Osteoblast (primary cell): ENCODE data around the gene NPSR1. TPM values are rescaled to one million over a fixed set of nuclear protein-coding genes. Genes with fewer than 3 reads are reported as not detected.

Experiments
- DNase-seq: peaks from one replicate; pipeline ENCODE4 v3.0.0; 2011; ENCODE audit warnings: low spot score, mixed read lengths; ENCODE audit not compliant: insufficient read length; ENCODE audit errors: missing footprints
- H2AFZ ChIP-seq: 2 replicates; pipeline ENCODE4 v1.6.0; 2011; ENCODE audit warnings: mild to moderate bottlenecking, low read length
- H3K27ac ChIP-seq: 2 replicates; pipeline ENCODE4 v1.5.1; 2011; ENCODE audit warnings: mild to moderate bottlenecking, low read depth, low read length, moderate library complexity
- H3K27me3 ChIP-seq: 2 replicates; pipeline ENCODE4 v1.6.0; 2012; ENCODE audit warnings: mild to moderate bottlenecking, control low read depth, inconsistent platforms, low read length, moderate library complexity; ENCODE audit not compliant: insufficient read depth
- H3K36me3 ChIP-seq: 2 replicates; pipeline ENCODE4 v1.5.1; 2011; ENCODE audit warnings: mild to moderate bottlenecking, low read length, control low read depth, moderate library complexity; ENCODE audit not compliant: insufficient read depth
- H3K4me1 ChIP-seq: 2 replicates; pipeline ENCODE4 v1.5.1; 2011; ENCODE audit warnings: mild to moderate bottlenecking, low read length, control low read depth, moderate library complexity; ENCODE audit not compliant: insufficient read depth
- H3K4me2 ChIP-seq: 2 replicates; pipeline ENCODE4 v1.6.0; 2011; ENCODE audit warnings: mild to moderate bottlenecking, low read length; ENCODE audit not compliant: insufficient read depth
- H3K4me3 ChIP-seq: fragments of 200-600 bp; sonication (generic); 3 replicates; pipeline ENCODE4 v1.5.1; 2012; ENCODE audit warnings: mild to moderate bottlenecking, low read length, inconsistent platforms; ENCODE audit not compliant: insufficient read depth
- H3K79me2 ChIP-seq: 2 replicates; pipeline ENCODE4 v1.6.0; 2012; ENCODE audit warnings: mild to moderate bottlenecking, low read length, control low read depth, inconsistent platforms; ENCODE audit not compliant: insufficient read depth
- H3K9me3 ChIP-seq: 2 replicates; pipeline ENCODE4 v1.5.1; 2011; ENCODE audit warnings: low read depth, low read length, control low read depth
- H4K20me1 ChIP-seq: 2 replicates; pipeline ENCODE4 v1.6.0; 2012; ENCODE audit warnings: mild to moderate bottlenecking, low read length, control low read depth; ENCODE audit not compliant: insufficient read depth
- total RNA-seq: library from RNA; depleted of rRNA; stranded (reverse); fragments of >200 nt; gene quantifications from 2 replicates; pipeline ENCODE4 v1.2.3, GENCODE V29; 2012
- TF ChIP-seq, protein P1 (sequence below): IDR thresholded peaks from 2 replicates; pipeline ENCODE4 v1.5.1; 2011; ENCODE audit warnings: mild to moderate bottlenecking, low read depth, low read length, moderate library complexity; ENCODE audit errors: extremely low read depth

Gene NPSR1
- total RNA-seq, 1 donor: not detected

DNA sequence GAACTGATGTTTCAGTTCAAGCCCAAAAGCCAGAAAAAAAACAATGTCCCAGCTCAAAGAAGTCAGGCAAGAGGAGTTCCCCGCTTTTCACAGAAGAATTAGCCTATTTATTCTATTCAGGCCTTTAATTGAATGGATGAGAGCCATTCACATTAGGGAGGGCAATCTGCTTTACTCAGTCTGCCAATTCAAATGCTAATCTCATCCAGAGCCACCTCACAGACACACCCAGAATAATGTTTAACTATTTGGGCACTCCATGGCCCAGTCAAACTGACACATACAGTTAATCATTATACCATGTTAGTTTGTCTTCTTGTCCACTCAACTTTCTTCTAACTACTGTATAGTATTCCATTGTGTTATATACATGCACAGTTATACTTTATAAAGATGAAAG, 2.6 kb upstream of the NPSR1 start:
- H3K27ac ChIP-seq: no peak overlapping the region
- no peak overlapping the region for H2AFZ ChIP-seq
- H3K4me1 ChIP-seq: no peaks in the 10 kb centered on the region
- no peak for DNase-seq
- H3K4me2 ChIP-seq: no peak overlapping the region
- H3K4me3 ChIP-seq: no peak overlapping the region
- no peaks in the 10 kb centered on the region for H3K79me2 ChIP-seq
- no peaks in the 10 kb centered on the region for H3K36me3 ChIP-seq
- no peaks in the 10 kb centered on the region for H3K27me3 ChIP-seq
- TF ChIP-seq, protein P1, sequence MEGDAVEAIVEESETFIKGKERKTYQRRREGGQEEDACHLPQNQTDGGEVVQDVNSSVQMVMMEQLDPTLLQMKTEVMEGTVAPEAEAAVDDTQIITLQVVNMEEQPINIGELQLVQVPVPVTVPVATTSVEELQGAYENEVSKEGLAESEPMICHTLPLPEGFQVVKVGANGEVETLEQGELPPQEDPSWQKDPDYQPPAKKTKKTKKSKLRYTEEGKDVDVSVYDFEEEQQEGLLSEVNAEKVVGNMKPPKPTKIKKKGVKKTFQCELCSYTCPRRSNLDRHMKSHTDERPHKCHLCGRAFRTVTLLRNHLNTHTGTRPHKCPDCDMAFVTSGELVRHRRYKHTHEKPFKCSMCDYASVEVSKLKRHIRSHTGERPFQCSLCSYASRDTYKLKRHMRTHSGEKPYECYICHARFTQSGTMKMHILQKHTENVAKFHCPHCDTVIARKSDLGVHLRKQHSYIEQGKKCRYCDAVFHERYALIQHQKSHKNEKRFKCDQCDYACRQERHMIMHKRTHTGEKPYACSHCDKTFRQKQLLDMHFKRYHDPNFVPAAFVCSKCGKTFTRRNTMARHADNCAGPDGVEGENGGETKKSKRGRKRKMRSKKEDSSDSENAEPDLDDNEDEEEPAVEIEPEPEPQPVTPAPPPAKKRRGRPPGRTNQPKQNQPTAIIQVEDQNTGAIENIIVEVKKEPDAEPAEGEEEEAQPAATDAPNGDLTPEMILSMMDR: no peak
- no peaks in the 10 kb centered on the region for H4K20me1 ChIP-seq
- no peaks in the 10 kb centered on the region for H3K9me3 ChIP-seq

DNA sequence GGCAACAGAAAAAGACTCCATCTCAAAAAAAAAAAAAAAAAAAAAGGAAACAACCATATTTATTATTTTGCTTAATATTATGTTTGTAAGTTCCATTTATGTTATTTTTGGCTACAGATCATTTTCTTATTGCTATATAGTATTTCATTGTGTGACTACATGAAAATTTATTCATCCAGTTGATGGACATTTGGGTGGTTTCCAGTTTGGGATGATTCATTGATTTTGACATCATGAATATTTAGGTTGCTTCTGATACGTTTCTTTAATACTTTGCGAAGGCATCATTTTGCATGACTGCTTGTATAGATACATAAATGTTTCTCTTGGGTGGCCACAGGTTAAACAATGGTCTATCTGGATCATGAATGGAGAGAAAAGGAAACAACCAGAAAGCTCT, 2.0 kb upstream of the NPSR1 start:
- Histone ChIP-seq H3K9me3 (no peaks in the 10 kb centered on the region), H3K36me3 (no peaks in the 10 kb centered on the region), H4K20me1 (no peaks in the 10 kb centered on the region), H2AFZ (no peak overlapping the region), H3K79me2 (no peaks in the 10 kb centered on the region), H3K4me3 (no peak overlapping the region), H3K27ac (no peak overlapping the region), H3K4me2 (no peak overlapping the region), H3K4me1 (no peaks in the 10 kb centered on the region), H3K27me3 (no peaks in the 10 kb centered on the region)
- TF ChIP-seq, protein P1: no peak
- no peak for DNase-seq

GRCh38 chr7:34659472-34660075, 1.6 kb downstream of the NPSR1 start:
- Histone ChIP-seq H3K4me3 (no peak overlapping the region), H3K79me2 (no peaks in the 10 kb centered on the region), H3K27ac (no peak overlapping the region), H4K20me1 (no peaks in the 10 kb centered on the region), H2AFZ (no peak overlapping the region), H3K36me3 (no peaks in the 10 kb centered on the region), H3K27me3 (no peaks in the 10 kb centered on the region), H3K4me2 (no peak overlapping the region), H3K9me3 (no peaks in the 10 kb centered on the region), H3K4me1 (no peaks in the 10 kb centered on the region)
- no peak for DNase-seq
- TF ChIP-seq, protein P1: no peak

GRCh38 chr7:34662058-34662708, 4.2 kb downstream of the NPSR1 start:
- no peaks in the 10 kb centered on the region for H3K36me3 ChIP-seq
- H3K9me3 ChIP-seq: no peaks in the 10 kb centered on the region
- no peak for DNase-seq
- no peaks in the 10 kb centered on the region for H3K4me1 ChIP-seq
- no peaks in the 10 kb centered on the region for H3K27me3 ChIP-seq
- H3K4me2 ChIP-seq: no peak overlapping the region
- H3K27ac ChIP-seq: no peak overlapping the region
- no peaks in the 10 kb centered on the region for H3K79me2 ChIP-seq
- no peaks in the 10 kb centered on the region for H4K20me1 ChIP-seq
- TF ChIP-seq, protein P1: no peak
- no peak overlapping the region for H3K4me3 ChIP-seq
- H2AFZ ChIP-seq: no peak overlapping the region
